ENCODE results near the gene PLXNA4. TPM values are rescaled to one million over a fixed set of nuclear protein-coding genes. Genes with fewer than 3 reads are reported as not detected.

Gene PLXNA4
- total and polyA plus RNA-seq, 2 experiments from 2014 or later, result 0.08 to 0.80 TPM

DNA sequence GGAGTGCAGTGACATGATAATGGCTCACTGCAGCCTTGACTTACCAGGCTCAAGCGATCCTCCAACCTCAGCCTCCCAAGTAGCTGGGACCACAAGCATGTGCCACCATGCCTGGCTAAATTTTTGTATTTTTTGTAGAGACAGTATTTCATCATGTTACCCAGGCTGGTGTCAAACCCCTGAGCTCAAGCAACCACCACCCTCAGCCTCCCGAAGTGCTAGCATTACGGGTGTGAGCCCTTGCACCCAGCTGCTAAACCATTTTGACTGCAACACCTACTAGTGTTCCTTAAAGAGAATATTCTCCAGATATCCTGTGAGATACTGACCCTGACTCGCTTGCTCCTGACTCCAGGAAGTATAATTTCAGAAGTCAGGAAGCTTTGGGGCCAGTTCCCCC is 85.8 kb downstream of the PLXNA4 start:
- Histone ChIP-seq H3K27ac (ENCODE audit: low read depth) (no peak overlapping the region), H4K20me1 (replicated peaks; ENCODE audit: insufficient read depth) (no peaks in the 10 kb centered on the region), H3K79me2 (replicated peaks; ENCODE audit: insufficient read depth) (no peaks in the 10 kb centered on the region), H3K4me1 (ENCODE audit: insufficient read depth) (no peaks in the 10 kb centered on the region), H3K9me2 (ENCODE audit: insufficient read depth) (no peaks in the 10 kb centered on the region), H3K4me2 (no peak overlapping the region), H3K27me3 (ENCODE audit: insufficient read depth) (no peaks in the 10 kb centered on the region), H3K4me3 (no peak overlapping the region), H2AFZ (no peak overlapping the region), H3K36me3 (ENCODE audit: insufficient read depth) (no peaks in the 10 kb centered on the region), H3F3A (replicated peaks; ENCODE audit: low read depth) (no peaks in the 10 kb centered on the region)
- DNase-seq (ENCODE audit: low spot score) (no peak), ATAC-seq (no peak)
- H3K4me1 Mint-ChIP-seq, result peaks cover 14% of the 10 kb centered on the region; the same call in 2 of the 3 replicates
- no peaks in the 10 kb centered on the region for H3K36me3 Mint-ChIP-seq (ENCODE audit: low read depth)
- H3K9me3 Mint-ChIP-seq, result no peaks in the 10 kb centered on the region
- no peak overlapping the region for H3K27ac Mint-ChIP-seq
- no peak overlapping the region for H3K4me3 Mint-ChIP-seq
- TF ChIP-seq STAT1 (IDR thresholded peaks at IDR 0.05; ENCODE audit: unreplicated experiment) (no peak), EZH2phosphoT487 (IDR thresholded peaks at IDR 0.05; ENCODE audit: unreplicated experiment) (no peak), ZNF114 (CRISPR knock-in tag; IDR thresholded peaks at IDR 0.05) (no peak), NANOG (IDR thresholded peaks at IDR 0.05; ENCODE audit: borderline replicate concordance) (no peak), POLR2AphosphoS5 (IDR thresholded peaks at IDR 0.05; ENCODE audit: low read depth) (no peak), JUNB (IDR thresholded peaks at IDR 0.05; ENCODE audit: unreplicated experiment) (no peak), EZH2 (IDR thresholded peaks at IDR 0.05; ENCODE audit: low read depth, unreplicated experiment) (no peak), CREB1 (CRISPR knock-in tag; IDR thresholded peaks at IDR 0.05; ENCODE audit: low read depth) (no peak)
- TF ChIP-seq, protein P1, sequence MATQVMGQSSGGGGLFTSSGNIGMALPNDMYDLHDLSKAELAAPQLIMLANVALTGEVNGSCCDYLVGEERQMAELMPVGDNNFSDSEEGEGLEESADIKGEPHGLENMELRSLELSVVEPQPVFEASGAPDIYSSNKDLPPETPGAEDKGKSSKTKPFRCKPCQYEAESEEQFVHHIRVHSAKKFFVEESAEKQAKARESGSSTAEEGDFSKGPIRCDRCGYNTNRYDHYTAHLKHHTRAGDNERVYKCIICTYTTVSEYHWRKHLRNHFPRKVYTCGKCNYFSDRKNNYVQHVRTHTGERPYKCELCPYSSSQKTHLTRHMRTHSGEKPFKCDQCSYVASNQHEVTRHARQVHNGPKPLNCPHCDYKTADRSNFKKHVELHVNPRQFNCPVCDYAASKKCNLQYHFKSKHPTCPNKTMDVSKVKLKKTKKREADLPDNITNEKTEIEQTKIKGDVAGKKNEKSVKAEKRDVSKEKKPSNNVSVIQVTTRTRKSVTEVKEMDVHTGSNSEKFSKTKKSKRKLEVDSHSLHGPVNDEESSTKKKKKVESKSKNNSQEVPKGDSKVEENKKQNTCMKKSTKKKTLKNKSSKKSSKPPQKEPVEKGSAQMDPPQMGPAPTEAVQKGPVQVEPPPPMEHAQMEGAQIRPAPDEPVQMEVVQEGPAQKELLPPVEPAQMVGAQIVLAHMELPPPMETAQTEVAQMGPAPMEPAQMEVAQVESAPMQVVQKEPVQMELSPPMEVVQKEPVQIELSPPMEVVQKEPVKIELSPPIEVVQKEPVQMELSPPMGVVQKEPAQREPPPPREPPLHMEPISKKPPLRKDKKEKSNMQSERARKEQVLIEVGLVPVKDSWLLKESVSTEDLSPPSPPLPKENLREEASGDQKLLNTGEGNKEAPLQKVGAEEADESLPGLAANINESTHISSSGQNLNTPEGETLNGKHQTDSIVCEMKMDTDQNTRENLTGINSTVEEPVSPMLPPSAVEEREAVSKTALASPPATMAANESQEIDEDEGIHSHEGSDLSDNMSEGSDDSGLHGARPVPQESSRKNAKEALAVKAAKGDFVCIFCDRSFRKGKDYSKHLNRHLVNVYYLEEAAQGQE (IDR thresholded peaks at IDR 0.05; ENCODE audit: unreplicated experiment), result no peak
- TF ChIP-seq, protein P2, sequence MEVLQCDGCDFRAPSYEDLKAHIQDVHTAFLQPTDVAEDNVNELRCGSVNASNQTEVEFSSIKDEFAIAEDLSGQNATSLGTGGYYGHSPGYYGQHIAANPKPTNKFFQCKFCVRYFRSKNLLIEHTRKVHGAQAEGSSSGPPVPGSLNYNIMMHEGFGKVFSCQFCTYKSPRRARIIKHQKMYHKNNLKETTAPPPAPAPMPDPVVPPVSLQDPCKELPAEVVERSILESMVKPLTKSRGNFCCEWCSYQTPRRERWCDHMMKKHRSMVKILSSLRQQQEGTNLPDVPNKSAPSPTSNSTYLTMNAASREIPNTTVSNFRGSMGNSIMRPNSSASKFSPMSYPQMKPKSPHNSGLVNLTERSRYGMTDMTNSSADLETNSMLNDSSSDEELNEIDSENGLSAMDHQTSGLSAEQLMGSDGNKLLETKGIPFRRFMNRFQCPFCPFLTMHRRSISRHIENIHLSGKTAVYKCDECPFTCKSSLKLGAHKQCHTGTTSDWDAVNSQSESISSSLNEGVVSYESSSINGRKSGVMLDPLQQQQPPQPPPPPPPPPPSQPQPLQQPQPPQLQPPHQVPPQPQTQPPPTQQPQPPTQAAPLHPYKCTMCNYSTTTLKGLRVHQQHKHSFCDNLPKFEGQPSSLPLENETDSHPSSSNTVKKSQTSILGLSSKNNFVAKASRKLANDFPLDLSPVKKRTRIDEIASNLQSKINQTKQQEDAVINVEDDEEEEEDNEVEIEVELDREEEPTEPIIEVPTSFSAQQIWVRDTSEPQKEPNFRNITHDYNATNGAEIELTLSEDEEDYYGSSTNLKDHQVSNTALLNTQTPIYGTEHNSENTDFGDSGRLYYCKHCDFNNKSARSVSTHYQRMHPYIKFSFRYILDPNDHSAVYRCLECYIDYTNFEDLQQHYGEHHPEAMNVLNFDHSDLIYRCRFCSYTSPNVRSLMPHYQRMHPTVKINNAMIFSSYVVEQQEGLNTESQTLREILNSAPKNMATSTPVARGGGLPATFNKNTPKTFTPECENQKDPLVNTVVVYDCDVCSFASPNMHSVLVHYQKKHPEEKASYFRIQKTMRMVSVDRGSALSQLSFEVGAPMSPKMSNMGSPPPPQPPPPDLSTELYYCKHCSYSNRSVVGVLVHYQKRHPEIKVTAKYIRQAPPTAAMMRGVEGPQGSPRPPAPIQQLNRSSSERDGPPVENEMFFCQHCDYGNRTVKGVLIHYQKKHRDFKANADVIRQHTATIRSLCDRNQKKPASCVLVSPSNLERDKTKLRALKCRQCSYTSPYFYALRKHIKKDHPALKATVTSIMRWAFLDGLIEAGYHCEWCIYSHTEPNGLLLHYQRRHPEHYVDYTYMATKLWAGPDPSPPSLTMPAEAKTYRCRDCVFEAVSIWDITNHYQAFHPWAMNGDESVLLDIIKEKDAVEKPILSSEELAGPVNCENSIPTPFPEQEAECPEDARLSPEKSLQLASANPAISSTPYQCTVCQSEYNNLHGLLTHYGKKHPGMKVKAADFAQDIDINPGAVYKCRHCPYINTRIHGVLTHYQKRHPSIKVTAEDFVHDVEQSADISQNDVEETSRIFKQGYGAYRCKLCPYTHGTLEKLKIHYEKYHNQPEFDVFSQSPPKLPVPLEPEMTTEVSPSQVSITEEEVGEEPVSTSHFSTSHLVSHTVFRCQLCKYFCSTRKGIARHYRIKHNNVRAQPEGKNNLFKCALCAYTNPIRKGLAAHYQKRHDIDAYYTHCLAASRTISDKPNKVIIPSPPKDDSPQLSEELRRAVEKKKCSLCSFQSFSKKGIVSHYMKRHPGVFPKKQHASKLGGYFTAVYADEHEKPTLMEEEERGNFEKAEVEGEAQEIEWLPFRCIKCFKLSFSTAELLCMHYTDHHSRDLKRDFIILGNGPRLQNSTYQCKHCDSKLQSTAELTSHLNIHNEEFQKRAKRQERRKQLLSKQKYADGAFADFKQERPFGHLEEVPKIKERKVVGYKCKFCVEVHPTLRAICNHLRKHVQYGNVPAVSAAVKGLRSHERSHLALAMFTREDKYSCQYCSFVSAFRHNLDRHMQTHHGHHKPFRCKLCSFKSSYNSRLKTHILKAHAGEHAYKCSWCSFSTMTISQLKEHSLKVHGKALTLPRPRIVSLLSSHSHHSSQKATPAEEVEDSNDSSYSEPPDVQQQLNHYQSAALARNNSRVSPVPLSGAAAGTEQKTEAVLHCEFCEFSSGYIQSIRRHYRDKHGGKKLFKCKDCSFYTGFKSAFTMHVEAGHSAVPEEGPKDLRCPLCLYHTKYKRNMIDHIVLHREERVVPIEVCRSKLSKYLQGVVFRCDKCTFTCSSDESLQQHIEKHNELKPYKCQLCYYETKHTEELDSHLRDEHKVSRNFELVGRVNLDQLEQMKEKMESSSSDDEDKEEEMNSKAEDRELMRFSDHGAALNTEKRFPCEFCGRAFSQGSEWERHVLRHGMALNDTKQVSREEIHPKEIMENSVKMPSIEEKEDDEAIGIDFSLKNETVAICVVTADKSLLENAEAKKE (CRISPR knock-in tag; IDR thresholded peaks at IDR 0.05), result no peak
- peaks cover 6% of the 10 kb centered on the region for H3K27me3 Mint-ChIP-seq (ENCODE audit: insufficient read depth, low read depth, poor library complexity)

Data from GM23338 (cell line).